Activated naive CD8-positive, alpha-beta T cell treated with anti-CD3 and anti-CD28 coated beads, Interleukin-2, amount 50 U/mL, for 16 hours (primary cell): ENCODE measurements around the gene MTNR1B.

Experiments
- DNase-seq: peaks from one replicate; pipeline ENCODE4 v3.0.0-alpha.2; 2020; ENCODE audit warnings: low read depth, low spot score

Gene MTNR1B

DNA sequence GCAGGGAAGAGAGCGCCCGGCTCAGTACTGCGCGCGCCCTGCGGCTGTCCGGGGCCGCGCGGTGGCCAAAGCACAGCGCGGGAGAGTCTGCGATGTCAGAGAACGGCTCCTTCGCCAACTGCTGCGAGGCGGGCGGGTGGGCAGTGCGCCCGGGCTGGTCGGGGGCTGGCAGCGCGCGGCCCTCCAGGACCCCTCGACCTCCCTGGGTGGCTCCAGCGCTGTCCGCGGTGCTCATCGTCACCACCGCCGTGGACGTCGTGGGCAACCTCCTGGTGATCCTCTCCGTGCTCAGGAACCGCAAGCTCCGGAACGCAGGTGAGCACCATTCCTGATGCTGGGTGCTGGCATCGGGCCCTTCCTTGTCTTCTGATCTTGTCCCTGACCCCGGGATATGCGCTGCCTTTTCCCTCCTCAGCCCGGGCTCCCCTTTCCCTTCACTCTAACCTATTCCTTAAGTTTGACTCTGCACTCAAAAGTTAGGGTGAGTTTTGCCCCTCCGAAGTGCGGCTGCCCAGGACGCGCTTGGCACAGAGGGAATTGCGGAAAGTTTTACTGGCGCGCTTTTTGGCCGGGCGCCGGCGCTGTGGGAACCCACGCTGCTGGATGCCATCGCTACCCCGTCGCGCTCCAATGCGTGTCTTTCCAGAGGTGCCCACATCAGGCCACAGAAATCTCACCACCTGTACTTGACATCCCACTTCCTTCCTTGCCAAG is at the start of gene MTNR1B:
Gene MTNR1B (plus strand): TSS at position 18 of the 714 bp plus-strand sequence. CDS start 75 bp downstream, at position 93.
- no peak for DNase-seq

DNA sequence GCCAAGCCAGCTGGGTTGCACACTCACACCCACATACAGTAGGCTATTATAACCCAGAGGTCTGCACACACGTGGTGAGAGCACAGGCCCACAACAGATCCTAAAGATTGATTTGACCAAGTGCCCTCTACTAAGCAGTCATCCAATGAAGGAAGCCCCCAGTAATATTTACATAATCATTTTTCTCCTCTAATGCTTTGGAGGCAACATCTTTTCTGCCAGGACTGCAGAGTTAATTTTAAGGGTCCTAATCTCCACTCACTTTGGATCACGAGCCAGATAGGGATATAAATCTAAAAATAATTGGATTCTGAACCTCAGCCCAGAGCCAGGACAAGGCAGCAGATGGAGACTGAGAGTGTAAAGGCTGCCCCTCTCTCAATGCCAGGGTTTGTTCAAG is 49.1 kb upstream of the MTNR1B start:
- DNase-seq = no peak

DNA sequence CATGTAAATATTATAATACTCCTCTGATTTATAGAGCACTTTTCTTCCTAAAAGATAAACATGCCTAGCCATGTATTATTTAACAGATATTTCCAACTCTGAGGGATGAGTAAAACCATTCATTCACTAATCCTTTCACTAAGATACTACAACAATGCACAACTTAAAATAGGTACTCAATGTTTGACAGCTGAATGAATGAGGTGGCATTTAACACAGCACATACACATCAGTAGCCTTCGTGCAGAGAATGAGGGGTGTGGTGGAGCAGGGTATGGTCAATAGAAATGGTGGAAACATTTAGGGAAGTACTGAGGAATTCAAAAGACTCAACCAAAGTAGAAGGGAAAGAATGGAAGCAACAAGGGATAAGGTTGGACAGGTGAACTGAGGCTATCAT is 46.7 kb upstream of the MTNR1B start:
- DNase-seq = no peak

DNA sequence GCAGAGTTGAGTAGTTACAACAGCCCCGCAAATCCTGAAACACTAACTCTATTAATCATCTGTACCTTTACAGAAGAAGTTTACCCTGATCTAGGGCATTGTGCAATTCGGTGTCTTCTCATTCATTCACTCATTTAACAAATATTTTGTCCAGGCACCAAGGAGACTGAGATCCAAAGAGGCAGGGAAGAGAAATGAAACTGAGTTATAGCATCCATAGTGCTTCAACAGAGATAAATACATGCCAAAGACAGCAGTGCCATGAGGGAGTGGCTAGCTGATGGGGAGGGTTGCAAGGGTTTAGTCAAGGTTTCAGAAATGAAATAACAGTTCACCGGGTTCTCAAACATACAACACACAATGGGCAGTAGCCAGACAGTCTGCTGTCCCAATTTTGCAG is 40.2 kb upstream of the MTNR1B start:
- DNase-seq = no peak

DNA sequence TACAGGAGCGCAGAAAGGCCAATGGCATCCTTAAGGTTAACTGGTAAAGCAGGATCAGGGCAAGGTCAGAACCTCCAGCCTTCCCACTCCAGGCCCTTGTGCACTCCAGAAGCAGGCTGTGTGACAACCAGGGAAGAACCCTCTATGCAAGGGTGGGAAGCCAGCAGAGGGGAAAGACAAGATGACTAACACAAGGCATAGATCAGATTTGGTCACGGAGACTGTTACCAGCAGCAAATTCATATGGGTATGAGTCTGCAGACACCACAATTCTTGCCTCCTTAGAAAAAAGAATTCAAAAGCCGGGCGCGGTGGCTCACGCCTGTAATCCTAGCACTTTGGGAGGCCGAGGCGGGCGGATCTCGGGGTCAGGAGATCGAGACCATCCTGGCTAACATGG is 39.8 kb upstream of the MTNR1B start:
- no peak for DNase-seq

DNA sequence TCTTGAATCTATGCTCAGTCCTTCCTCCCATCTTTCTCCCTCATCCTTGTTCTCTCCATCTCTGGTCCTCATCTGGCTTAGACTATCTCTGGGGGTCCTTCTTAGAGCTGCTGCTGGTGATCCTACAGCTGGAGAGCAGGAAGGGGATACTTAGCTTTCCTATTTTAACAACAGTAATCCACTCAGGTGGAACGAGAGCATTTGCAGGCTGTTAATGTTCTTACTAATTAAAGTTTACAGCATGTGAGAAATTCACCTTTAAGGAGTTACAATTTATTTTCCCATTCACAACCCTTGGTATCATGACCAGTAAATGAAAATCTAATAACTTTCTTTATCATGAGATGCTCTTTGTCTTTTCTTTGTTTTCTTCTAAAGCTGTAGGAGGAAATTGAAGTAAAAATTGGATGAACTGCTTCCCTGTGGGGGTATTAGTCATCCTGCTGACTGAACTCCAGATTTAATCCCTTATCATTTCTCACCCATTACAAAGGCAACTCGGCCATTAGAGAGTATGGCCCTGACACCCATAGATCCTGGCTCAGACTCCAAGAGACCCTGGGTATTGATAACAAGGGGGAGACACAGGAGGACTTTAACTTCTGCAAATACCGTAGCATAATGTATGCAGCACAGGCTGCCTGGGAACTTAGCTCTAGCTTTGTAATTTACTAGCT is 37.6 kb upstream of the MTNR1B start:
- no peak for DNase-seq

DNA sequence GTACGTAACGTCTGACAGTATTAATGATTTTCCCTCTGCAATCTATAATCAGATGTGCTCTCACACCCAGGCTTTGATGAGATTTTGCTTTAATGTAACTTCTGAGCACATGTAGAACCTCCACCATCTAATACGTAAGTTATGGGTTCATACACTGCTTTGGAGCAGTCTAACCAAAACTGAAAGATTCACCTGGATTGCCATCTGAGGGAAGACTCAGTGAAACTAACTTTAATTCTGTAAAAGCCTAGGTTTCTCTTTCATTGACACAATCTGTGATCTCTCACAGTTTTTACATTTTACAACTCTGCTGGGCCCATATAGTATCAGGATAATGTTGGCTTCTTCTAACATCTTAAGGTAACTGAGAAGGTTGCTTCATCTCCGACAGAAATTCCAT is 30.1 kb upstream of the MTNR1B start:
- DNase-seq = no peak

DNA sequence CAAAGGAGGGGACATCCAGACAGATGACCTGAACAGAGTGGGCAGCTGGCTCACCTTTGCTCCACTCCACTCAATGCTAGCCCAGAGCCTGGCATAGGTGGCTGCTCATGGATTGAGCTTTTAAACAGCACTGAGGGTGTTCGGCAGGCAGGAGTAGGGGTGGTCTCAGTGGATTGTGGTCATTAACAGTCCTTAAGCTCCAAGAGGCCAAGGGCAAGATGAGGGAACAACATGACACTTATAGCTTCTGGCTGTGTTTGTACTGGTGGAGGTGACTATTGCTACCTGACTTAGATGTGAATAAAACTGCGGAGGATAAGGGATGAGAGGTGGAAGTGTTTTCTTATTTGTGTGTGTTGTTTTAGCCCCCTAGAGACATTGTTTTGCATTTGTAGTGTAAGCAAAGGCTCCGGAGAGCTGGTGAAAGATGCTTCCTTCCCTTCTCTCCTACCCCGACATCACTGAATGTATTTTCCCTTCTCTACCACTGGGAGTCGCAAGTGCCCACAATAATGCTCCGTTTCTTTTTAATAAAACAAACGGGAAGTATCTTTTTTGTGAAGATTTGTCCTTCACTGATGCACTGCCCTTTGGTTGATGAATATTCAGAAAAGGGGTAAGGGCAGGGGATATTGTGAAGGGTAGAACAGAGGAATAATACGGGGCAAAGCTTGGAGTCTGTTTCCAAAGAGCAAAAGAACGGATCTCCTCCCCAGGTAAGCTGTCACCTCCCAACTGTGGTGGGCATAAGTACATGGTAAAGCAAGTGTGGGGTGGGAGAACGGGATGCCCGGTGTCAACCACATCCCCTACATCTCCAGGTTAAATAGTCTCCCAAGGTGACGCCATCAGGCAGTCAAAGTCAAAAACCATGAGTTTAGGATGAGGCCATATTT is 27.5 kb upstream of the MTNR1B start:
- DNase-seq = no peak

DNA sequence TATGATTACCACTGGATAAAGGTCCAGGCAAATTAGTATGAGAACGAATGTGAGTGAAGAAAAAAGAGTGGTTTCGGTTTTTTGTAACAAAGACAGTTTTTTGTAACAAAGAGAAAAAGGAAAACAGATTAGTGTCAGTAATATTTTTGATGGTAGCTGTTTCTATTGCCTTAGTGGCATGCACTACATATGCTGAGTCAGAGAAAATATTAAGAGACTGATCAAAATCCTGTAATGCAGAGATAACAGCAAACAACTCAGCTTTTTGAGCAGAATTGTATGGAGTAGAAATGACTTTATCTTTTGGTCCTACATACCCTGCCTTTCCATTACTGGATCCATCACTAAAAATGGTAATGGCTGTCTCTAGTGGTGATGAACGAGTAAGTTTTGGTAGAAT is 22.7 kb upstream of the MTNR1B start:
- DNase-seq = no peak

DNA sequence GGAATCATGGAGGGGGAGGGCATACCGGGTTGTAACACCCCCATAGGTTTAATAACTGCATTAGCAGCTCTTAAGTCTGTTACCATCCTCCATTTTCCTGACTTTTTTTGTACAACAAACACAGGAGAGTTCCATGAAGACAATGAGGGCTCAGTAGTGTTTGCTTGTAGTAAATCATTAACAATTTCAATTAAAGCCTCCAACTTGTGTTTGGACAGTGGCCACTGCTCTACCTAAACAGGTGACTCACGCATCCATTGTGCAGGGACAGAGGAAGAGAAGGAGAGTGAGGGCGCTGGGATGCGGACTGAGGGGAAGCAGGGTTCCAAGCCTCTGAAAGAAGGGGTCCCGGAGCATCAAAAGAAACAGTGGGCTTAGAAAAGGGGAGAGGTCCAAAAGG is 21.3 kb upstream of the MTNR1B start:
- no peak for DNase-seq

DNA sequence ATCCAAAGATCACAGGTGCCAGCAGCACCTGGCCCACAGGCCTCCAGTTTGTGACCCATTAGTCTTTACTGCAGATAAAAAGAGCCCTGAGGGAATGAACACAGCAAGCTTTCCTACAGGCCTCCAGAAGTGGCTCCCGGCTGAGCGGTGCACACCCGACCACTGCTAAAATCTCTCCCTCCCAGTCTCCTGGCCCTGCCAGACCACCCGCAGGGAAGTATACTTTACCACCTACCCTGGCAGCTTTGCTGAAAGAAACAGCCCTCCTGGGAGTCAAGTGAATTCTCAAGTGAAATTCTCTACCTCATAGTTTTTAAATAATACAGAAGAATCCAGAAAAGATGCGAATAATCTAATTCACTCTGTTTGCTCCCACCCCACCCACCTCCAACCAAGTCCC is 15.4 kb upstream of the MTNR1B start:
- no peak for DNase-seq

DNA sequence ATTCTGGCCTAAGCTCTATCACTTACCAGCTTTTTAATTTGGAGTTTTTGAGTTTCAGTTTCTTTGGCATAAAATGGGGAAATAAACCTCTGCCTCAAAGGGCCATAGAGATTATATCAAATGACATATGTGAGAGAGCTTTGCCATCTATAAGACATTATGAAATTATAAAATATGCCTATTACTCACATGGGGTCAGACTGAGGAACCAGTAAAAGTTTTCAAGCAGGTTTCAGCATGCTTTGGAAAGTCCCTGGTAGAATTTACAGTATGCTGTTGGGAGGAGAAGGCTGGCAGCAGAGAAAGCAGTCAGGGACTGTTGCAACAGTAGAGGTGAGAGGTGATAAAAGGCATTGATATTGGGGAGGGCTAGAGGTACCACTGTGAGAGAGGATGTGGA is 13.6 kb upstream of the MTNR1B start:
- DNase-seq = no peak

DNA sequence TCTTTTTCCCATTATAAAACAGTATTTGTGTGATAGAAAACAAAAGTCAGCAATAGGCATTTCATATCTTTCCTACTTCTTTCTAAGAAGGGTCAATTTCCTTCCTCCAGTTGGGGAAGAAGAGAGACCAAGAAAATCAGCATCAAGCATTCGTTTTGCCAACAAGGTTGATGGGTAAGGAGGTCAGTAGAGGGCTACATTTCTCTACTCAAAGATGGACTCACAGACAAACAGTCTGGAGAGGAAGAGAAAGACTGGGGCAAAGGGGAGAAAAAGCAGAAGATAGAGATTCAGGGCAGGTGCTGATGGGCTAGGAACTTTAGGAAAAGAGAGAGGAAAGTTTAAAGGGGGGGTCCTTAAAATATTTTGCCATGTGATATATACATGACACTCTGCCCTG is 8.6 kb upstream of the MTNR1B start:
- DNase-seq = no peak

DNA sequence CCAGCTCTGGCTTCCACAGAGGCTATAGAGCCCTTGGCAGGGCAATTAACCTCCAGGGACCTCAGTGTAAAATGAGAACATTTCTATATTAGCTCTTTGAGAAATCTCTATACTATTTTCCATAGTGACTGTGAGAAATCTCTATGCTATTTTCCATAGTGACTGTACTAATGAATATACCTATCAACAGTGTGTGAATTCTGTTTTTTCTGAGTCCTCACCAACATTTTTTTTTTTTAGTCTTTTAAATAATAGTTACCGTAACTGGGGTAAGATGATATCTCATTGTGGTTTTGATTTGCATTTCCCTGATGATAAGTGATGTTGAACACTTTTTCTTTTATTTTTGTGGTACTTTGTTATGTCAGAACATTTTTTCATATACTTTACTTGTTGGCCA is 7.0 kb upstream of the MTNR1B start:
- no peak for DNase-seq

DNA sequence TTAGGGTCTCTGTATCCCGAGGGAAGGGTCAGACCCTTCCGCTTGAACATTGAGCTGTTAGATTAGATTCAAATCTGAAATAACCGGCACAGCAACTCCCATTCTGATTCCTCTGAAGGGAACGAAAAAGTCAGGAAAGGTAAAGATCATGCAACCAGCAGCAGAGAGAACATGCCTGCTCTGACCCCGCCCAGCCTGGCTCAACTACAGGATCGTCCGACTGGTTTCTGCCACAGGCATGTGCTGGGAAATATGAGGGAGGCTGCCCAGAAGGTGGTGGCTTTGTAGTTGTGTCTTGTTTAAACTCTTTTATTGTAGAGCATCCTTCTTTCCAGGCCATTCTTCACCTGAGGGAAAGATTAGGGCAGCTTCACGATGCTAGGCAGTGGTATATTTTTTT is 5.0 kb upstream of the MTNR1B start:
- no peak for DNase-seq

DNA sequence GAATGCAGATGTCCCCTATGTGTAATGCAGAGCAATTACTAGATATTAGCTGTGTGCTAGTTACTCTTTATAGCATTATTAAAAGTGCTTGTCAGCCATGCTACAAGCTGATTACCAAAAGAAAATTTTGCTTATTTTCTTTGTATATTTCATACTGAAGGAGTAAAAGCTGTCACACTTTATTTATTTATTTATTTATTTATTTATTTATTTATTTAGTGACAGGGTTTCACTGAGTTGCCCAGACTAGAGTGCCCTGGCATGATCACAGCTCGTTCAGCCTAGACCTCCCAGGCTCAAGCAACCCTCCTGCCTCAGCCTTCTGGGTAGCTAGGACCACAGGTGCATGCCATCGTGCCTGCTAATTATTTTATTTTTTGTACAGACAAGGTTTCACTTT is 4.3 kb upstream of the MTNR1B start:
- no peak for DNase-seq

DNA sequence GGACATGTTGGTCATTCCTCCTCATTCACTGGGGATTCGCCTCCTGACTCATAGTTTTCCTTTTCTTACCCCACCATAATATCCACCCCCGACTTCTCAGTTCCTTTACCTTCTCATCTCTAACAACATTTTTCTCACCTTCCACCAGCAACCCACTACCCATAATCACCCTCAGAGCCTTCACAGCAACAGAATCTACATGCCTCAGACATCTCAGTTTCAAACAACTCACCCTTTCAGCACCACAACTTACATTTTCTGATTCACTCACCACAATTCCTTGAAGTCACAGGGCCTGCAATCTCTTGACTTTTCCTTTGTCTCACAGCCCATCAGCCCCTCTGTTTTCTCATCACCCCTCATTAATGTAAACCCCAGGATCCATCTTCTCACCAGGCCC is 2.3 kb upstream of the MTNR1B start:
- no peak for DNase-seq

DNA sequence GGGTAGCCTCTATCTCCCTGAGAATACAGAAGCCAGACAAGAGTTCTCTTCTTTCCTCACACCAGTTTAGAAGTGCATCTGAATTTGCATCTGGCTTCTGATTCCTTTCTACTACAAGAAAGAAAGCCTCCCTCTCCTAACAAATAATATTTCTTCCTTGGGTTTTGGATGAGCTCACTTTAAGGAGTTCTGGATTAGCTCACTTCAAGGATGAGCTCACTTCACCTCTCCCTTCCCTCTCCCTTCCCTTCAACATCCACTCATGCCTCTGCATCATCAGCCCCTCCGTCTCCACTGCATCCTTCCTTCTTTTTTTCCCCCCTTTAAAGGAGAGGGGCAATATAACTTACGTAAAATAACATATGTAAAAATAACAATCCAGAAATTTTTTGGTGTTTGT is 1.6 kb upstream of the MTNR1B start:
- no peak for DNase-seq

DNA sequence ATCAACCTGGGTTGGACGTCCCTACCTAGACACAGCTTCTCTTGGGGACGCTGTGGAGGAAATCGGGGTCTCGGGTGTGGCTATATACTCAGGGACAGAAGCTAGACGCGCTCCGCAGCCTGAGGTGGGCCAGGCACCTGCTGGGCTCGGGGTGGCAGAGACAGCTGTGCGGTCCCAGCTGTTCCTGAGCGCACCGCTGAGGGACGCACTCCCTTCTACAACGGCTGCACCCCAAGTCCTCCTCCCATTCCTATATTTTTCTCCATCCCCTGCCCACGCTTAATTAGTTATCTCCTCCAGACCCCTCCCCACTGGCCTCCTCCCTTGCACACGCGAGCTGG is 188 bp upstream of the MTNR1B start:
- no peak for DNase-seq

DNA sequence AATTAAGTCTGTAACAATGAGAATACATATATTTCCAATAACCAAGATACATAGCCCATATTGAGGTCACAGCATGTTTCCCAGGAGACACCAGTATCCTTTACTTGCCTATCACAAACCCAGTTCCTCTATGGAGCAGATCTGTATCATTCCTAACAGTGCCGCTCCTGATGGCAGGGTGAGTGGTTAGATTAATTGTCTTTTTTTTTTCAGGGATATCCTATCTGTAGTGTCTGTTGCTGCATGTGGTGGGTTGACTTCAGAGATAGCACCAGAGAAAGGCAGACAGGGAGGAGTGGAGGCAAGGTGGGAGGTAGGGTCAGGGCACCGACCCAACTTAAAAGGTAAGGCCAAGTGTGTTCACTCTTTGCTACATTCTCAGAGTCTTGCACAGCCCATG is 2.8 kb downstream of the MTNR1B start:
- DNase-seq = no peak

DNA sequence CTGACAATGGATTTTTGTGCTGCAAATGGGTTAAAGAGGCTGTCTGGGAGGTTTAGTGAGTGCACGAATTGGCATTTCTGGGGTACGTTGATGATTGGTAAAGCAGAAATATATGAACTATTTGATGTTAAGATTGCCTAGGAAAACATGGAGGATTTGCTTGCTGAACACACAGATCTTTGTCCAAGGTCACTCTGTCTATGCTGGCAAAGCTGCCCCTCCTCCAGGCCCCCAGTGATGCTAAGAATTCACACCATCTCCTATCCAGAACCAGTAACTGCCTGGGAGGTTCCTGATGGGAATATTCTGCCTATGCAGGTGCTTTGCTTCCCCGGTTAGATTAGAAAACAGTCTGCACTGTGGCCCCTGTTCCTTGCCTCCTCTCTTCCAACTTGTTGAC is 5.8 kb downstream of the MTNR1B start:
- no peak for DNase-seq

DNA sequence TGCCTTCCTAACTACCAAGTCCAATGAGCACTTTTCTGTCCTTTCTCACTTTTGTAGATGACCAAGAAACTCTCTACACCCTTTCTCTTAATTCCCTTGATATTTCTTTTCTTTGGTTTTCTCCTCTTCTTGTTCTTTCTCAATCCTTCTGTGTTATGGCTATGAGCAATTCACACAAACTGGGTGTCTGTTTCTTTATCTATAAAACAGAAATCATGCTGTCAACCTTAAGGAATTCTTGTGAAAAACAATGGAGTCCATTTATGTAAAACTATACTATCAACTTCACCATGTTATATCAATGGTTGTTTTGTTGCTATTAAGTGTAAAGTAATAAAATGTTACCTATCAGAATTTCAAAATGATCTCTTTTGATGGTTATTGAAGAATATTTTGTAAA is 7.2 kb downstream of the MTNR1B start:
- no peak for DNase-seq

DNA sequence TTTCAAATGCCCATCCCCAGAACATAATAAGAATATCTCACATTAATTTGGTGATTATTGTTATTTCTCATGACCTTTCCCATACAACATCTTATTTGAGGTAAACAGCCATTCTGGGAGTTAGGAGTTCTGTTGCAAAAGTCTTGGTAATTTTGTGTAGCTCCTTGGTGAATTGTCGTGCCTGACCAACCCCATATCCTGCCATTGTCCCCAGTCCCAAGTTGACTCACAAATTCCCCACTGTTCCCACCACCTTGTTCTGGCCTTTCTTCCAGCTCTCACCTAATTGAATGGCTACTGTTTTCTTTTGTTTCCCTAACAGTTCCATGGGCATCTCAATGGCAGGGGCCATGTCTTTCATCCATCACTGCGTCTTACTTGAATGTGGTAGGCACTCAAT is 8.0 kb downstream of the MTNR1B start:
- DNase-seq = no peak
